Measurements from ENCODE around the gene TMEM223.

DNA sequence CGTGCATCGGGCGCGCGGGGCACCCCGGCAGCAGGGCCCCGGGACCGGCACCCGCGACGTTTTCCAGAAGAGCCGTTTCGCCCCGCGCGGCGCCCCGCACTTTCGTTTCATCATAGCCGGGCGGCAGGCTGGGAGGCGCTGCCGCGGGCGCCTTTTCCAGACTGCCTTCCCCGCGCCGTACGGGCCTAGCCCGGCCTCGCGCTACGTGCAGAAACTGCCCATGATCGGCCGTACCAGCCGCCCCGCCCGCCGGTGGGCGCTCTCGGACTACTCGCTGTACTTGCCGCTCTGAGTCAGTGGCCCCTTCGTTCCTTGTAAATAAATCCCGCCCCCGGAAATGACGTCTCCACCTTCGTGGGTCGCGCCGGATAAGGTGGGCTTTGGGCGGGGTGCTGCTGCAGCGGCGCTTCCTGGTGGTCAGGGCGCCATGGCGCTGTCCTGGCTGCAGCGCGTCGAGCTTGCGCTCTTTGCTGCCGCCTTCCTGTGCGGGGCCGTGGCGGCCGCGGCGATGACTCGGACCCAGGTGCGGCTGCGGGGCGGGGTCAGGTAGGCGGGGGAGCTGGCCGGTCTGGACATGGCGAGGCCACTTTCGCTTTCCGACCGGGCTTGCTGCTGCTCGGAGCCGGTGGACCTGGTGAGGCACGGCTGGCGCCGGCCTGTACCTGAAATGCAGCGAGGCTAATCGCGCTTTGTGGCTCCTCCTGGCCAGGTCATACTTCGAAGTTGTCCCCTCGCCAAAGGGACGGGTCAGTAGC is 4.6 kb downstream of the TMEM223 start, which contains the start of gene TMEM179B:
- TF ChIP-seq, protein P1, sequence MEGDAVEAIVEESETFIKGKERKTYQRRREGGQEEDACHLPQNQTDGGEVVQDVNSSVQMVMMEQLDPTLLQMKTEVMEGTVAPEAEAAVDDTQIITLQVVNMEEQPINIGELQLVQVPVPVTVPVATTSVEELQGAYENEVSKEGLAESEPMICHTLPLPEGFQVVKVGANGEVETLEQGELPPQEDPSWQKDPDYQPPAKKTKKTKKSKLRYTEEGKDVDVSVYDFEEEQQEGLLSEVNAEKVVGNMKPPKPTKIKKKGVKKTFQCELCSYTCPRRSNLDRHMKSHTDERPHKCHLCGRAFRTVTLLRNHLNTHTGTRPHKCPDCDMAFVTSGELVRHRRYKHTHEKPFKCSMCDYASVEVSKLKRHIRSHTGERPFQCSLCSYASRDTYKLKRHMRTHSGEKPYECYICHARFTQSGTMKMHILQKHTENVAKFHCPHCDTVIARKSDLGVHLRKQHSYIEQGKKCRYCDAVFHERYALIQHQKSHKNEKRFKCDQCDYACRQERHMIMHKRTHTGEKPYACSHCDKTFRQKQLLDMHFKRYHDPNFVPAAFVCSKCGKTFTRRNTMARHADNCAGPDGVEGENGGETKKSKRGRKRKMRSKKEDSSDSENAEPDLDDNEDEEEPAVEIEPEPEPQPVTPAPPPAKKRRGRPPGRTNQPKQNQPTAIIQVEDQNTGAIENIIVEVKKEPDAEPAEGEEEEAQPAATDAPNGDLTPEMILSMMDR (IDR thresholded peaks at IDR 0.05): peak; percentile 29 to 37
- peak; percentile 94 to 97 (median 97) for TF ChIP-seq POLR2AphosphoS5 (IDR thresholded peaks at IDR 0.05)
- peak; percentile 56 to 93 for TF ChIP-seq POLR2A (IDR thresholded peaks at IDR 0.05)
